HEK293 (cell line): ENCODE data around the gene ACAD11.

Experiments used
- SALL2 ChIP-seq: fragments of 450-650 bp; formaldehyde crosslinking; IDR thresholded peaks from 2 replicates; pipeline ENCODE4 v1.5.0; 2017; ENCODE audit warnings: missing biosample characterization, mild to moderate bottlenecking, missing genetic modification characterization, borderline replicate concordance
- YY1 ChIP-seq: fragments of 450-650 bp; formaldehyde crosslinking; IDR thresholded peaks from 2 replicates; pipeline ENCODE4 v1.5.1; 2018; ENCODE audit warnings: missing biosample characterization, missing genetic modification characterization
- ZNF140 ChIP-seq: fragments of 450-650 bp; formaldehyde crosslinking; IDR thresholded peaks from 2 replicates; pipeline ENCODE4 v1.5.1; 2016; ENCODE audit warnings: missing biosample characterization, missing genetic modification characterization
- ZNF146 ChIP-seq: fragments of 450-650 bp; formaldehyde crosslinking; IDR thresholded peaks from 2 replicates; pipeline ENCODE4 v1.5.1; 2016; ENCODE audit warnings: missing biosample characterization, missing genetic modification characterization
- ZNF18 ChIP-seq: fragments of 450-650 bp; formaldehyde crosslinking; IDR thresholded peaks from 2 replicates; pipeline ENCODE4 v1.5.1; 2016; ENCODE audit warnings: missing biosample characterization, missing genetic modification characterization
- ZNF433 ChIP-seq: fragments of 450-650 bp; formaldehyde crosslinking; IDR thresholded peaks from 2 replicates; pipeline ENCODE4 v1.5.1; 2016; ENCODE audit warnings: missing biosample characterization, missing genetic modification characterization, low read depth
- ZNF639 ChIP-seq: fragments of 450-650 bp; formaldehyde crosslinking; IDR thresholded peaks from 2 replicates; pipeline ENCODE4 v1.5.1; 2016; ENCODE audit warnings: missing biosample characterization, missing genetic modification characterization
- ZNF785 ChIP-seq: fragments of 450-650 bp; formaldehyde crosslinking; IDR thresholded peaks from 2 replicates; pipeline ENCODE4 v1.5.1; 2016; ENCODE audit warnings: missing biosample characterization, missing genetic modification characterization
- TF ChIP-seq, protein P1 (sequence below): fragments of 450-650 bp; formaldehyde crosslinking; IDR thresholded peaks from 2 replicates; pipeline ENCODE4 v1.5.1; 2016; ENCODE audit warnings: missing biosample characterization, missing genetic modification characterization
- TF ChIP-seq, protein P2 (sequence below): fragments of 450-650 bp; formaldehyde crosslinking; IDR thresholded peaks from 2 replicates; pipeline ENCODE4 v1.5.1; 2016; ENCODE audit warnings: missing biosample characterization, missing genetic modification characterization

- TF ChIP-seq ZNF146 (tag by site-specific recombination), result no peak
- TF ChIP-seq YY1 (tag by site-specific recombination), result no peak
- no peak for TF ChIP-seq ZNF18 (tag by site-specific recombination)
- TF ChIP-seq ZNF140, result no peak
- TF ChIP-seq ZNF639 (tag by site-specific recombination), result no peak
- TF ChIP-seq ZNF785 (tag by site-specific recombination), result no peak
- TF ChIP-seq, protein P1, sequence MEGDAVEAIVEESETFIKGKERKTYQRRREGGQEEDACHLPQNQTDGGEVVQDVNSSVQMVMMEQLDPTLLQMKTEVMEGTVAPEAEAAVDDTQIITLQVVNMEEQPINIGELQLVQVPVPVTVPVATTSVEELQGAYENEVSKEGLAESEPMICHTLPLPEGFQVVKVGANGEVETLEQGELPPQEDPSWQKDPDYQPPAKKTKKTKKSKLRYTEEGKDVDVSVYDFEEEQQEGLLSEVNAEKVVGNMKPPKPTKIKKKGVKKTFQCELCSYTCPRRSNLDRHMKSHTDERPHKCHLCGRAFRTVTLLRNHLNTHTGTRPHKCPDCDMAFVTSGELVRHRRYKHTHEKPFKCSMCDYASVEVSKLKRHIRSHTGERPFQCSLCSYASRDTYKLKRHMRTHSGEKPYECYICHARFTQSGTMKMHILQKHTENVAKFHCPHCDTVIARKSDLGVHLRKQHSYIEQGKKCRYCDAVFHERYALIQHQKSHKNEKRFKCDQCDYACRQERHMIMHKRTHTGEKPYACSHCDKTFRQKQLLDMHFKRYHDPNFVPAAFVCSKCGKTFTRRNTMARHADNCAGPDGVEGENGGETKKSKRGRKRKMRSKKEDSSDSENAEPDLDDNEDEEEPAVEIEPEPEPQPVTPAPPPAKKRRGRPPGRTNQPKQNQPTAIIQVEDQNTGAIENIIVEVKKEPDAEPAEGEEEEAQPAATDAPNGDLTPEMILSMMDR, result no peak
- no peak for TF ChIP-seq SALL2 (tag by site-specific recombination)
- no peak for TF ChIP-seq ZNF433 (tag by site-specific recombination)
- TF ChIP-seq, protein P2, sequence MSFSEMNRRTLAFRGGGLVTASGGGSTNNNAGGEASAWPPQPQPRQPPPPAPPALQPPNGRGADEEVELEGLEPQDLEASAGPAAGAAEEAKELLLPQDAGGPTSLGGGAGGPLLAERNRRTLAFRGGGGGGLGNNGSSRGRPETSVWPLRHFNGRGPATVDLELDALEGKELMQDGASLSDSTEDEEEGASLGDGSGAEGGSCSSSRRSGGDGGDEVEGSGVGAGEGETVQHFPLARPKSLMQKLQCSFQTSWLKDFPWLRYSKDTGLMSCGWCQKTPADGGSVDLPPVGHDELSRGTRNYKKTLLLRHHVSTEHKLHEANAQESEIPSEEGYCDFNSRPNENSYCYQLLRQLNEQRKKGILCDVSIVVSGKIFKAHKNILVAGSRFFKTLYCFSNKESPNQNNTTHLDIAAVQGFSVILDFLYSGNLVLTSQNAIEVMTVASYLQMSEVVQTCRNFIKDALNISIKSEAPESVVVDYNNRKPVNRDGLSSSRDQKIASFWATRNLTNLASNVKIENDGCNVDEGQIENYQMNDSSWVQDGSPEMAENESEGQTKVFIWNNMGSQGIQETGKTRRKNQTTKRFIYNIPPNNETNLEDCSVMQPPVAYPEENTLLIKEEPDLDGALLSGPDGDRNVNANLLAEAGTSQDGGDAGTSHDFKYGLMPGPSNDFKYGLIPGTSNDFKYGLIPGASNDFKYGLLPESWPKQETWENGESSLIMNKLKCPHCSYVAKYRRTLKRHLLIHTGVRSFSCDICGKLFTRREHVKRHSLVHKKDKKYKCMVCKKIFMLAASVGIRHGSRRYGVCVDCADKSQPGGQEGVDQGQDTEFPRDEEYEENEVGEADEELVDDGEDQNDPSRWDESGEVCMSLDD, result no peak
Observed at GRCh38 chr3:132659000-132659364, 627 bp downstream of the ACAD11 start.
